Globus pallidus (tissue), 1 donor: Measurements from ENCODE around the gene HCRTR2.
"Not testable (repeated sequence)": the region's sequence is repeated elsewhere in the genome, so short reads cannot be mapped to it uniquely, and the experiment has no call there.

Experiments
- DNase-seq: peaks from one replicate; pipeline ENCODE4 v3.0.0-alpha.2; 2015; ENCODE audit warnings: low spot score

Gene HCRTR2

GRCh38 chr6:55174211-55175026, at the start of gene HCRTR2:
Gene HCRTR2 (plus strand): TSS chr6:55174515. CDS start chr6:55174588, 73 bp downstream.
- no peak for DNase-seq

- no peak for DNase-seq
Observed at GRCh38 chr6:55130806-55131324, 43.5 kb upstream of the HCRTR2 start.

GRCh38 chr6:55131616-55132015, 42.7 kb upstream of the HCRTR2 start:
- DNase-seq, result no peak

- no peak for DNase-seq
Observed at GRCh38 chr6:55136916-55137315, 37.4 kb upstream of the HCRTR2 start.

GRCh38 chr6:55137929-55138693, 36.2 kb upstream of the HCRTR2 start:
- no peak for DNase-seq

- DNase-seq, result no peak
Observed at GRCh38 chr6:55141611-55142010, 32.7 kb upstream of the HCRTR2 start.

- DNase-seq, result no peak
Observed at GRCh38 chr6:55142610-55143009, 31.7 kb upstream of the HCRTR2 start.

- no peak for DNase-seq
Observed at GRCh38 chr6:55153284-55153683, 21.0 kb upstream of the HCRTR2 start.

- not testable (repeated sequence) for DNase-seq
Observed at GRCh38 chr6:55158784-55159183, 15.5 kb upstream of the HCRTR2 start.

GRCh38 chr6:55167860-55168259, 6.5 kb upstream of the HCRTR2 start:
- no peak for DNase-seq

- DNase-seq, result no peak
Observed at GRCh38 chr6:55175078-55176049, 1.0 kb downstream of the HCRTR2 start.

GRCh38 chr6:55176958-55177357, 2.6 kb downstream of the HCRTR2 start:
- DNase-seq, result no peak

- no peak for DNase-seq
Observed at GRCh38 chr6:55180258-55180657, 5.9 kb downstream of the HCRTR2 start.

- no peak for DNase-seq
Observed at GRCh38 chr6:55182016-55182650, 7.8 kb downstream of the HCRTR2 start.

- DNase-seq, result no peak
Observed at GRCh38 chr6:55184782-55185530, 10.6 kb downstream of the HCRTR2 start.

- no peak for DNase-seq
Observed at GRCh38 chr6:55198715-55199114, 24.4 kb downstream of the HCRTR2 start.

GRCh38 chr6:55199239-55199638, 24.9 kb downstream of the HCRTR2 start:
- DNase-seq, result no peak

GRCh38 chr6:55208478-55209458, 34.5 kb downstream of the HCRTR2 start:
- DNase-seq, result no peak

GRCh38 chr6:55210952-55211351, 36.6 kb downstream of the HCRTR2 start:
- DNase-seq, result no peak
